Measurements from ENCODE around the gene AACS. TPM values are rescaled to one million over a fixed set of nuclear protein-coding genes. Genes with fewer than 3 reads are reported as not detected.

The AACS gene
- total and polyA plus RNA-seq, 2 of the 4 experiments (the other 2 are of a cell fraction) = 22.0 to 24.9 TPM

DNA sequence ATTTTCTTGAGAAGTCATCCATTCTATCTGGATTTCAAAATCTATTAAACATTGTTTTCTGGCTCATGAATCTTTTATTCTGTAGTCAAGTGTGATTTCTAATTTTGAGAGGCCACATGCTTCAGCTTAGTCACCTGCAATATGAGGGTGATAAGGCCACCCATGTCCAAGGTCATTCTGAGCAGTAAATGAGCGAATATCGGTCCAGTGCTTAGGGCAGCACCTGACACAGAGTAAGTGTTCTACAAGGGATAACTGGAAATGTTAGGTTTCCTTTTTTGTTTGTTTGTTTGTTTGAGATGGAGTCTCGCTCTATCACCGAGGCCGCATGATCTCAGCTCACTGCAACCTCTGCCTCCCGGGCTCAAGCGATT, 34.2 kb downstream of the AACS start:
- Histone ChIP-seq H2BK20ac (ENCODE audit: low read depth, low read length) (no peak overlapping the region), H3K56ac (ENCODE audit: extremely low read depth, insufficient read depth, low read length) (no peak overlapping the region), H3K4me3 (ENCODE audit: insufficient read depth, low read depth, low read length) (no peak overlapping the region), H3K36me3 (ENCODE audit: control insufficient read depth, insufficient read depth, low read length) (peaks cover 13% of the 10 kb centered on the region), H3K14ac (replicated peaks; ENCODE audit: low read depth, low read length) (no peak overlapping the region), H2AK5ac (ENCODE audit: low read depth, low read length) (no peak overlapping the region), H3K9ac (ENCODE audit: low read depth, low read length) (no peak overlapping the region), H2BK120ac (ENCODE audit: low read depth, low read length) (no peak overlapping the region), H3K27ac (ENCODE audit: insufficient read depth, low read length) (no peak overlapping the region), H3K9me3 (ENCODE audit: control insufficient read depth, insufficient read depth, low read length) (no peaks in the 10 kb centered on the region), H4K8ac (ENCODE audit: low read depth in 2 of 2, low read length in 2 of 2) (no peak overlapping the region), H3K4me1 (ENCODE audit: control insufficient read depth, insufficient read depth, low read length) (no peaks in the 10 kb centered on the region), H3K4ac (ENCODE audit: low read depth, low read length) (no peak overlapping the region), H4K91ac (ENCODE audit: insufficient read depth, low read depth, low read length) (no peak overlapping the region), H3K4me2 (ENCODE audit: low read depth, low read length) (no peak overlapping the region), H2BK5ac (ENCODE audit: low read depth, low read length, poor library complexity, severe bottlenecking) (no peak overlapping the region), H3K9me1 (ENCODE audit: insufficient read depth, low read length) (no peaks in the 10 kb centered on the region; the same call in 1 of the 2 replicates), H3K18ac (ENCODE audit: low read depth, low read length) (no peak overlapping the region), H4K5ac (ENCODE audit: low read depth, low read length) (no peak overlapping the region), H4K20me1 (ENCODE audit: insufficient read depth, low read length) (no peaks in the 10 kb centered on the region), H3K79me1 (ENCODE audit: low read depth in 1 of 2, low read length in 2 of 2) (peaks cover 4 to 11% of the 10 kb centered on the region in 2 experiments; a peak in 3 of 4 replicates), H2AFZ (replicated peaks; ENCODE audit: low read length, poor library complexity) (no peak overlapping the region), H2AK9ac (replicated peaks; ENCODE audit: low read depth, low read length, poor library complexity) (no peak overlapping the region), H3K23ac (ENCODE audit: low read depth, low read length) (no peak overlapping the region), H2BK15ac (ENCODE audit: low read depth, low read length) (no peak overlapping the region), H3K27me3 (ENCODE audit: control insufficient read depth, insufficient read depth, low read length) (no peaks in the 10 kb centered on the region)
- no peak for TF ChIP-seq MAZ (IDR thresholded peaks at IDR 0.05; ENCODE audit: borderline replicate concordance, low read depth, low read length)
- TF ChIP-seq FOS (IDR thresholded peaks at IDR 0.05; ENCODE audit: low read depth, low read length) = no peak
- no peak for TF ChIP-seq POLR2A (IDR thresholded peaks at IDR 0.05; ENCODE audit: low read depth, low read length)
- TF ChIP-seq, protein P1, sequence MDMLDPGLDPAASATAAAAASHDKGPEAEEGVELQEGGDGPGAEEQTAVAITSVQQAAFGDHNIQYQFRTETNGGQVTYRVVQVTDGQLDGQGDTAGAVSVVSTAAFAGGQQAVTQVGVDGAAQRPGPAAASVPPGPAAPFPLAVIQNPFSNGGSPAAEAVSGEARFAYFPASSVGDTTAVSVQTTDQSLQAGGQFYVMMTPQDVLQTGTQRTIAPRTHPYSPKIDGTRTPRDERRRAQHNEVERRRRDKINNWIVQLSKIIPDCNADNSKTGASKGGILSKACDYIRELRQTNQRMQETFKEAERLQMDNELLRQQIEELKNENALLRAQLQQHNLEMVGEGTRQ (IDR thresholded peaks at IDR 0.05; ENCODE audit: low read depth, low read length) = no peak
- DNase-seq (no peak), ATAC-seq (ENCODE audit: low read depth) (no peak)
- ChIA-PET POLR2A (ENCODE audit: unreplicated experiment) (no interaction called here), CTCF (no interaction called here)
- in situ Hi-C loops (cut with MboI; ENCODE audit: low sequenced_read_pairs) (no loop called here), dilution Hi-C loops (cut with HindIII; ENCODE audit: low sequenced_read_pairs, unreplicated experiment) (no loop called here), intact Hi-C loops (cut with micrococcal nuclease) (no loop called here)
- no TSS peak for BruUV-seq (replicated peaks)
- WGBS, 2 experiments (ENCODE audit: extremely low coverage in 2 of 2, insufficient read length in 1 of 2) = 100% methylated on average over 4 of the region's 7 CpGs; no CpG with 5 or more reads in 1 of the 2 experiments
